Fibroblast of pulmonary artery (primary cell): ENCODE results near the gene FANCE.

Experiments used
- DNase-seq: peaks from one replicate; pipeline ENCODE4 v3.0.0-alpha.2; 2010; ENCODE audit warnings: low read depth
- H3K4me3 ChIP-seq: replicated peaks from 2 replicates; pipeline ENCODE4 v1.5.1; 2011; ENCODE audit warnings: low read depth, mild to moderate bottlenecking, control low read depth, low read length, moderate library complexity
- TF ChIP-seq, protein P1 (sequence below): IDR thresholded peaks from 2 replicates; pipeline ENCODE4 v1.5.1; 2011; ENCODE audit warnings: mild to moderate bottlenecking, control low read depth, low read length, inconsistent platforms; ENCODE audit errors: missing control alignments

FANCE gene

DNA sequence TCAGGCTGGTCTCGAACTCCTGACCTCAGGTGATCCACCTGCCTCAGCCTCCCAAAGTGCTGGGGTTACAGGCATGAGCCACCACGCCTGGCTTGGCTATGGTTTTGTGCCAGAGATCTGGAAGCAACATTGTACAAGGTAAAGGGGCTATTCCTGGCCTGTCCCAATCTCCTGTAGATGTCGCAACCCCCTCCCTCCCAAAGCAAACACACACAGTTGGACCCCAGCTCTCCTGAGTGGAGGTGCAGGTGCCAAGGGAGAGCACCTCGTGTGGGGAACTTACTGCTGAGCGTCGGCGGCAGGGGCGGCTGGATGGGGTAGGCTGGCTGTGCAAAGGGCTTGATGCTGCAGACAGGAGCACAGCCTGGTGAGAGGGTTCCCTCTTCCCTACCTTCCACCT is 24.9 kb downstream of the FANCE start:
- no peak overlapping the region for H3K4me3 ChIP-seq
- TF ChIP-seq, protein P1, sequence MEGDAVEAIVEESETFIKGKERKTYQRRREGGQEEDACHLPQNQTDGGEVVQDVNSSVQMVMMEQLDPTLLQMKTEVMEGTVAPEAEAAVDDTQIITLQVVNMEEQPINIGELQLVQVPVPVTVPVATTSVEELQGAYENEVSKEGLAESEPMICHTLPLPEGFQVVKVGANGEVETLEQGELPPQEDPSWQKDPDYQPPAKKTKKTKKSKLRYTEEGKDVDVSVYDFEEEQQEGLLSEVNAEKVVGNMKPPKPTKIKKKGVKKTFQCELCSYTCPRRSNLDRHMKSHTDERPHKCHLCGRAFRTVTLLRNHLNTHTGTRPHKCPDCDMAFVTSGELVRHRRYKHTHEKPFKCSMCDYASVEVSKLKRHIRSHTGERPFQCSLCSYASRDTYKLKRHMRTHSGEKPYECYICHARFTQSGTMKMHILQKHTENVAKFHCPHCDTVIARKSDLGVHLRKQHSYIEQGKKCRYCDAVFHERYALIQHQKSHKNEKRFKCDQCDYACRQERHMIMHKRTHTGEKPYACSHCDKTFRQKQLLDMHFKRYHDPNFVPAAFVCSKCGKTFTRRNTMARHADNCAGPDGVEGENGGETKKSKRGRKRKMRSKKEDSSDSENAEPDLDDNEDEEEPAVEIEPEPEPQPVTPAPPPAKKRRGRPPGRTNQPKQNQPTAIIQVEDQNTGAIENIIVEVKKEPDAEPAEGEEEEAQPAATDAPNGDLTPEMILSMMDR = no peak
- DNase-seq = no peak

DNA sequence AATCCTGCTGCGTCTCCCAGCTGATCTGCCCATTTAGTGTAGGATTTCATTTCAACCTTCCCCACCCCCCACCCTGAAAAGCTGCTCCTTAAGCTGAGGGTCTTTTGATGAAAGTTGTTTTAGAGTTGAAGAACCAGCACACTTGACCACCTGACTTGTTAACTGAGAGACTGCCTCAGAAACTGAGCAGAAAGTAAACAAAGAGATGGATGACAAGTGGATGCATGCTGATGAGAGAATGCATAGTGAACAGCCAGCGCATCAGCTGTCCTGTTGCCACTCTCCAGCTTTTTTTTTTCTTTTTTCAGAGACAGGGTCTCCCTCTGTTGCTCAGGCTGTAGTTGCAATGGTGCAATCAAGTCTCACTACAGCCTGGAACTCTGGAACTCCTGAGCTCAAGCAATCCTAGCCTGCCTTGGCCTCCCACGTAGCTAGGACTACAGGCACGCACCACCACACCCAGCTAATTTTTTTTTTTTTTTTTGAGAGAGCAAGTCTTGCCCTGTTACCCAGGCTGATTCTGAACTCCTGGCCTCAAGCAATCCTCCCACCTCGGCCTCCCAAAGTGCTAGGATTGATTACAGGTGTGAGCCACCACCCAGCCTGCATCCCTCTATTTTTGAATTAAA is 25.5 kb downstream of the FANCE start:
- no peak overlapping the region for H3K4me3 ChIP-seq
- TF ChIP-seq, protein P1 = no peak
- no peak for DNase-seq

DNA sequence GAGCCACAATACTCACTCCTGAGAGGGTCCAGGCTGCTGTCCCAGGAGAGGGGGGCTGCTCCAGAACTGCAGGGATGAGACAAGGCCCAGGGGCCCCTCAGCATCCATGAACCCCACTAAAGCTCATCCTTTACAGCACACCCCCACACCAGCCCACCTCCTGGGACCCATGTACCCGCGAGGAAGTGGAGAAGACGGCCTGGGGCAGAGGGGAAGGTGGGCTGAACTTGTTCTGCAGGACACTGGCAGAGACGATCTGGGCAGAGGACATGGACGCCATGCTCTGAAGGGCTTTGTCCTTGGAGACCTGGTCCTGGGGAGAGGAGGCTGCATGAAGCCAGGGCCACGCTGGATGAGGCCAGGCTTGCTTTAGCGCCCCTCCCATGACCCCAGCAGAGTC is 26.1 kb downstream of the FANCE start:
- DNase-seq = no peak
- TF ChIP-seq, protein P1 = no peak
- H3K4me3 ChIP-seq = no peak overlapping the region

DNA sequence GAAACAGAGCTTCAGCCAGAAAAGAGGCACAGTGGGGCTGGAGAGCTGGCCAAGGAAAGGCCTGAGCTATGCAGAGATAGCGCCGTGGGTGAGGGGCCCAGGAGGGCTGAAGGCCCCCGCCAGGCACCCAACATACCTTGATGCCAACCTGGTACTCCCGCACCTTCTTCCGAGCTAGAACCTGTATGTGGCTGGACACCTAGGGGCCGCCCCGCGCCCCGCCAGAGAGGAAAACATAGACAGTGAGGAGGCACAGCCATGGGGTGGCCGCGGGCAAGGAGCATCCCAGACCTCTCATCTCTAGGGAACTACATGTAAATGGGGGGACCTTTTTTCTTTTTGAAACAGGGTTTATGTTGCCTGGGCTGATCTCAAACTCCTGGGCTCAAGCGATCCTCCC is 28.0 kb downstream of the FANCE start:
- DNase-seq = no peak
- TF ChIP-seq, protein P1 = no peak
- no peak overlapping the region for H3K4me3 ChIP-seq

DNA sequence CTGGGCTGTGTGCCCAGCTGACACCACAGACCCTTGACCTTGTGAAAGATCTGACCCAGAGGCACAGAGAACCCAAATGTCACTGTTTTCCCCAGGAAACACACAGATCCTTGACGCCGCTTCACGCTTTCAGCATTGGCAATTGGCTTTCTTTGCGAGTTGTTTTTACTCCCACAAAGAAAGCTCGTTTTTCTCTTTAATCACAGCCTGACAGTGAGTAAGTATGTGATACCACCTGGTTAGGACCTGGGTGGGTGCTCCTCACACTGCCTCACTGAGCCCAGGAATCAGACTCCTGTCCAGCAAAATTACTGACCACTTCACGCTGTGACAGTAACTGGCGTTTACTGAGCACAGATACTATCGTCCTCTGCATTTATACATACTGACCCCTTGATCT is 29.1 kb downstream of the FANCE start:
- DNase-seq = no peak
- TF ChIP-seq, protein P1 = no peak
- no peak overlapping the region for H3K4me3 ChIP-seq

DNA sequence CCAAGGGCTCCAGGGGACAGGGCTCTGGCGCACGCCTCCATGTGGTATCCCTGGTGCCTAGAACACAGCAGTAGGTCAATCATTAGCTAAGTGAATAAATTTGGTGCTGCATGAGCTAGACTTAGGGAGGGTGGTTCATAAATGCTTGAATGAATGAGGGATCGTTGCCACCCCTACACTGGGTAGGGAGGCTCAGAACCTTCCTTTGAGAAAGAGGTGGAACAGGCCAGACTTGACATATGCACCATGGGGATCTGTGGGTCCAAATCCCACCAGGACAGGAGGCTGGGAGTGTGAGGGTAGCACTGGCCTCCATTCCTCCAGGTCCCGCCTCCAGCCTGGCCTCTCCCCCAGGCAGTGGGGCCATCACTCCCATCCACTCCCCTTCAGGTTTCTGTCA is 30.9 kb downstream of the FANCE start:
- no peak overlapping the region for H3K4me3 ChIP-seq
- DNase-seq = no peak
- TF ChIP-seq, protein P1 = no peak

DNA sequence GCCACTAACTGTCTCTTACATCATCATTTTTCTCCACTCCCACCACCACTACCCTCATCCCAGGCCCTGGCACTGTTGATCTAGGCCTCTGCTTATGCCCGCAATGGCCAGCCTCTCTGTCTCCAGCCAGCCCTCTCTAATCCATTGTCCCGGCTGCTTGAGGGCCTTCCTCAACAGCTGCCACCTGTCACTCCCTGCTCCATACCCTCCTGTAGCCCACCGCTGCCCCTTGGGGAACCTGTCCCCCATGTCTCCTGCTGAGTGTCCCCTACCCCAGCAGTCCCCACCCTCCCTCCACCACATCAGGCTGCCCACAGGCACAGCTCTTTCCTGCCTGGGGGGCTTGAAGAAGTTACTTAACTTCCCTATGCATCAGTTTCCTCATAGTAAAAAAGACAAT is 31.4 kb downstream of the FANCE start:
- no peak overlapping the region for H3K4me3 ChIP-seq
- no peak for DNase-seq

More for the DNA sequence above, 31.4 kb downstream of the FANCE start:
- TF ChIP-seq, protein P1 = no peak
